ENCODE data around the gene PTGS1.

PTGS1 gene

DNA sequence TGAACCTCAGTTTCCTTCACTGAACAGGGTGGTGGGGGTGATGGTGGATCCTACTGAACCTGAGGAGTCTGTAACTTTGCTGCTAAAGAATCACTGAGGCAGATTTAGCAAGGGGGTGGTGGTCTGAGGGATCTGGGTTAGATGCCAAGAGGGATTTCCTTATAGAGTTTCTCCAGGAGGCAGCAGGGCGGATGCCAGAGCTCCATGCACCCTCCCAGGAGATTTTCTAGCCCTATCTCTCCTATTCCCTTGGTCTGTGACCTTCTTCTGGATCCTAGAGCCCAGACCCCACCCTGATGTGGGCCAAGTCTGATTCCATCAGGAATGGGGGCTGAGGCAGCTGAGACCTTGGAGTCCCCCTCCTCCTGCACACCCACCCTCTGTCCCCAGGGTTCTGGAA is 6.0 kb downstream of the PTGS1 start:
- no peak for DNase-seq

GRCh38 chr9:122377241-122378164 is 6.7 kb downstream of the PTGS1 start:
- no peak for DNase-seq

- no peak for DNase-seq
Measured at GRCh38 chr9:122378236-122378635, 7.4 kb downstream of the PTGS1 start.

- no peak for DNase-seq
Measured at GRCh38 chr9:122379340-122379739, 8.5 kb downstream of the PTGS1 start.

GRCh38 chr9:122380293-122380692 is 9.5 kb downstream of the PTGS1 start:
- no peak for DNase-seq

DNA sequence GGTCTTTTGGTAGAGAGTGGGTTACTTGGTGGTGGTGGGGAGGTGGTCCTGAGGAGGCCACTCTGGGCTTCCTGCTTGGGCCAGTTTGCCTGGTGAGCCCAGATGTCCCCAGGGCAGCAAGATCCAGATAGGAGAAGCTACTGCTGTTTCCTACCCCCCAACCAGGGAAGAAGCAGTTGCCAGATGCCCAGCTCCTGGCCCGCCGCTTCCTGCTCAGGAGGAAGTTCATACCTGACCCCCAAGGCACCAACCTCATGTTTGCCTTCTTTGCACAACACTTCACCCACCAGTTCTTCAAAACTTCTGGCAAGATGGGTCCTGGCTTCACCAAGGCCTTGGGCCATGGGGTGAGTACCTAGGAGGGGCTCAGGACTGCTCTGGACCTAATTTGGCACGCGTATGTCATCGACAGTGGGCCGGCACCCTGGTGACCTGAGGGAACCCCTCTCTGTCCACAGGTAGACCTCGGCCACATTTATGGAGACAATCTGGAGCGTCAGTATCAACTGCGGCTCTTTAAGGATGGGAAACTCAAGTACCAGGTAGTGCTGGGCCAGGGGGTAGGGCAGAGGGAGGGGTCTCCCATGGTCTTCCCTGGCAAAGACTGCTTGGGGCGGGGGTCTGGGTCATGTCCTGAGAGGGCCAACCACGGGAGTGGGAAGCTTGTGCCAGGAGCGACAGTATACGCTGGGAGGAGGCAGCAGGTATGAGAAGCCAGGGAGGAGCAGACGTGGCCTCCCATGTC is 10.6 kb downstream of the PTGS1 start:
- no peak for DNase-seq

- no peak for DNase-seq
Measured at GRCh38 chr9:122382901-122383850, 12.4 kb downstream of the PTGS1 start.

DNA sequence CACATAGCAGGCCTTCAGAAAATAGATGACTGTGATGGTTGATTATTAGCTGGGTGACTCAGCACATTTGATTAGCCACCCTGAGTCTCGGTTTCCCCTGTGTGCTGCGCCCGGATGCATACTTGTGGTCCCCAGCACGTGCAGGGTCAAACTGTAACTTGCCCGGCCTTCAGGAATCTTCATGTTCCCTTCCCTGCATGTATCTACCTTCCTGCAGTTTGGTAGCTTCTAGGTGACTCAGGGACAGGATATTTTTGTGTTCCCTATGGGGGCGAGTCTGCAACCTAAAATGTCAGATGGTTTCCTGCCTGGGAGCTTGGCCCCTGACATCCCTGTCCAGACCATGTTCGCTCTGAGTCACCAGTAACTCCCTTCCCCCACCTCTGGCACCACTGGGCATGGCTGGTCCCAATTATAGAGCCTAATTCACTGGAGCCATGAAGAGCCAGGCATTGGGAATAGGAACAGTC is 13.2 kb downstream of the PTGS1 start:
- no peak for DNase-seq

- no peak for DNase-seq
Measured at GRCh38 chr9:122386311-122386872, 15.6 kb downstream of the PTGS1 start.

- no peak for DNase-seq
Measured at GRCh38 chr9:122387536-122387935, 16.7 kb downstream of the PTGS1 start.

DNA sequence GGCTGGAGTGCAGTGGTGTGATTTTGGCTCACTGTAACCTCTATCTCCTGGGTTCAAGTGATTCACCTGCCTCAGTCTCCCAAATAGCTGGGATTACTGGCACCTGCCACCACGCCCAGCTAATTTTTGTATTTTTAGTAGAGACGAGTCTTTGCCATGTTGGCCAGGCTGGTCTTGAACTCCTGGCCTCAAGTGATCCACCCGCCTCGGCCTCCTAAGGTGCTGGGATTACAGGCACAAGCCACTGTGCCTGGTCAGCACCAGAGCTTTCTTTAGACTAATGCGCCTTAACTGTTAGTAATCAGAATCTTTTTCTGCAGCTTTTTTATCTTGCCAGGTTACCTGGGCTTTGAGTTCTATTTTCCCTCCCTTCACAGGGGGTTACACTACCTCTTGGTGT is 18.4 kb downstream of the PTGS1 start:
- DNase-seq = no peak

GRCh38 chr9:122389799-122390481 is 19.1 kb downstream of the PTGS1 start:
- DNase-seq = no peak

DNA sequence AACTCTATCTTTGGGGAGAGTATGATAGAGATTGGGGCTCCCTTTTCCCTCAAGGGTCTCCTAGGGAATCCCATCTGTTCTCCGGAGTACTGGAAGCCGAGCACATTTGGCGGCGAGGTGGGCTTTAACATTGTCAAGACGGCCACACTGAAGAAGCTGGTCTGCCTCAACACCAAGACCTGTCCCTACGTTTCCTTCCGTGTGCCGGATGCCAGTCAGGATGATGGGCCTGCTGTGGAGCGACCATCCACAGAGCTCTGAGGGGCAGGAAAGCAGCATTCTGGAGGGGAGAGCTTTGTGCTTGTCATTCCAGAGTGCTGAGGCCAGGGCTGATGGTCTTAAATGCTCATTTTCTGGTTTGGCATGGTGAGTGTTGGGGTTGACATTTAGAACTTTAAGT is 21.5 kb downstream of the PTGS1 start:
- DNase-seq = no peak

DNA sequence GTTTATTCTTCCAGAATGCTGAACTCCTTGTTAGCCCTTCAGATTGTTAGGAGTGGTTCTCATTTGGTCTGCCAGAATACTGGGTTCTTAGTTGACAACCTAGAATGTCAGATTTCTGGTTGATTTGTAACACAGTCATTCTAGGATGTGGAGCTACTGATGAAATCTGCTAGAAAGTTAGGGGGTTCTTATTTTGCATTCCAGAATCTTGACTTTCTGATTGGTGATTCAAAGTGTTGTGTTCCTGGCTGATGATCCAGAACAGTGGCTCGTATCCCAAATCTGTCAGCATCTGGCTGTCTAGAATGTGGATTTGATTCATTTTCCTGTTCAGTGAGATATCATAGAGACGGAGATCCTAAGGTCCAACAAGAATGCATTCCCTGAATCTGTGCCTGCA is 21.9 kb downstream of the PTGS1 start:
- no peak for DNase-seq

GRCh38 chr9:122393284-122393983 is 22.6 kb downstream of the PTGS1 start:
- no peak for DNase-seq

DNA sequence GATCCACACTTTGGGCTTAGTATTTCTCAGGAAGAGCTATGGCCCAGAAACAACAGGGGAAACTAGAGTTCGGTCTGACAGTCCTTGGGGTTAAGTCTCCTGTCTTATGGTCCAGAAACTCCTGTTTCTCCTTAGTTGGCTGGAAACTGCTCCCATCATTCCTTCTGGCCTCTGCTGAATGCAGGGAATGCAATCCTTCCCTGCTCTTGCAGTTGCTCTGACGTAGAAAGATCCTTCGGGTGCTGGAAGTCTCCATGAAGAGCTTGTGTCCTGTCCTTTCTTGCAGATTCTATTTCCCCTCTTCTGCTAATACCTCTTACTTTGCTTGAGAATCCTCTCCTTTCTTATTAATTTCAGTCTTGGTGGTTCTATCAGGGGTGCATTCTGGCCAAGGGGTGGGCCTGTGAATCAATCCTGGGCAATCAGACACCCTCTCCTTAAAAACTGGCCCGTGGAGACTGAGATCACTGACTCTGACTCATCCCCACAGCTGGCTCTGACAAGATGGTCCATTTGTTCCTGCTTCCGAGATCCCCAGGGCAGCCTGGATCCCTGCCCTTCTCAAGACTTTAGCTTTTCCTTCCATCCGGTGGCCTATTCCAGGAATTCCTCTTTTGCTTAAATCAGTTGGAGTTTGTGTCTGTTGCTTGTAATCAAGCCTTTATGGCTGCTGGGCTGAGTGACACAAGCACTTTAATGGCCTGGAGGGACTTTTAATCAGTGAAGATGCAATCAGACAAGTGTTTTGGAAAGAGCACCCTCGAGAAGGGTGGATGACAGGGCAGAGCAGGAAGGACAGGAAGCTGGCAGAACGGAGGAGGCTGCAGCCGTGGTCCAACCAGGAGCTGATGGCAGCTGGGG is 23.7 kb downstream of the PTGS1 start:
- DNase-seq = no peak

DNA sequence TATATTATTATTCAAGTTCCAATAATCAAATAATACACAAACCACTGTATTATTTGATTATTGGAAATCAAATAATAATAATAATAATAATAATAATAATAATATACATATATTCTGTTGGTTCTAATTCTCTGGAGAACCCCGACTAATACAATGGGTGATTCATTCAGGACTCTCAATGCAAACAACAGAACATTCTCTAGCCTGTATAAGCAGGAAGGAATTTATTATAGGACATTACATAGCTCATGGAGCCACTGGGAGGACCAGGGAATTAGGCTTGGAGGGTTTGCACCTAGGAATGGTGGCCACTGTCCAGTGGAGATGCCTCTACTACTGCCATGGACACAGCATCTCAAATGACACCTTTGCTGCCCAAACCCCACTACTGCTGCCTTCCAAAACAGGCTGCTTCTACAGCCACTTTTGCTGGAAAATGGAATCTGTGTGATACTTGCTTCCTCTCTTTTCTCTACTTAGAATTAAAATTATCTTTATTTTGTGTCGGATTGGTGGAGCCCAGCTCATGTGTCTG is 25.9 kb downstream of the PTGS1 start:
- no peak for DNase-seq

DNA sequence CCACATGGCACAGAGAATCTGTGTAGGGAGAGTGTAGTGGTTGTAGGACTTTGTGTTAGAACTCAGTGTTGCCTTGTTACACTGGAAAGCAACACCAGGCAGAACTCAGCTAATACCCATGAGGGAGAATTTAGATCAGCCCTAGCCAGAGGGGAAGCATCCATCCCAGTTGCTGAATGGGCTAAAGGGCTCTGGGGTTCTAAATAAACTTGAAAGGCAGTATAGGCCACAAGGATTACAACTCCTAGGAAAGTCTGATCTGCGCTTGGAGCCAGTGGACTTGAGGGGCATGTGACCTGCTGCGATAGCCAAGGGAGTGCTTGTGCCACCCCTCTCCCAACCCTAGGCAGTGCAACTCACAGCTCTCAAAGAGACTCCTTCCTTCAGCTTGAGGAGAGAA is 26.9 kb downstream of the PTGS1 start:
- no peak for DNase-seq

GRCh38 chr9:122398371-122398924 is 27.6 kb downstream of the PTGS1 start:
- DNase-seq = no peak

- DNase-seq = no peak
Measured at GRCh38 chr9:122401896-122402295, 31.1 kb downstream of the PTGS1 start.

Data from activated naive CD4-positive, alpha-beta T cell treated with anti-CD3 and anti-CD28 coated beads, Interleukin-2, amount 50 U/mL, for 16 hours (primary cell).